ENCODE results near the gene LY6G5C.

The LY6G5C gene

GRCh38 chr6:31634969-31635575, 45.8 kb downstream of the LY6G5C start:
- no peak for DNase-seq

GRCh38 chr6:31634131-31634530, 46.7 kb downstream of the LY6G5C start:
- no peak for DNase-seq

GRCh38 chr6:31633447-31633846, 47.4 kb downstream of the LY6G5C start:
- DNase-seq = no peak

- DNase-seq = no peak
Measured at GRCh38 chr6:31632279-31632946, 48.5 kb downstream of the LY6G5C start.

GRCh38 chr6:31631681-31632278, 49.1 kb downstream of the LY6G5C start:
- DNase-seq = no peak

- DNase-seq = no peak
Measured at GRCh38 chr6:31631209-31631608, 49.7 kb downstream of the LY6G5C start.

- DNase-seq = no peak
Measured at GRCh38 chr6:31630177-31630934, 50.5 kb downstream of the LY6G5C start.

- DNase-seq = no peak
Measured at GRCh38 chr6:31629014-31629413, 51.9 kb downstream of the LY6G5C start.

GRCh38 chr6:31627690-31628287, 53.1 kb downstream of the LY6G5C start:
- no peak for DNase-seq

GRCh38 chr6:31626952-31627351, 53.9 kb downstream of the LY6G5C start:
- DNase-seq = no peak

Measured in stimulated activated naive CD4-positive, alpha-beta T cell (primary cell).